Measurements from ENCODE around the gene NOL9. TPM values are rescaled to one million over a fixed set of nuclear protein-coding genes. Genes with fewer than 3 reads are reported as not detected.

NOL9 gene
- total RNA-seq, 6 experiments from 2014 or later: 8.9 to 13.1 (median 10.7) TPM

DNA sequence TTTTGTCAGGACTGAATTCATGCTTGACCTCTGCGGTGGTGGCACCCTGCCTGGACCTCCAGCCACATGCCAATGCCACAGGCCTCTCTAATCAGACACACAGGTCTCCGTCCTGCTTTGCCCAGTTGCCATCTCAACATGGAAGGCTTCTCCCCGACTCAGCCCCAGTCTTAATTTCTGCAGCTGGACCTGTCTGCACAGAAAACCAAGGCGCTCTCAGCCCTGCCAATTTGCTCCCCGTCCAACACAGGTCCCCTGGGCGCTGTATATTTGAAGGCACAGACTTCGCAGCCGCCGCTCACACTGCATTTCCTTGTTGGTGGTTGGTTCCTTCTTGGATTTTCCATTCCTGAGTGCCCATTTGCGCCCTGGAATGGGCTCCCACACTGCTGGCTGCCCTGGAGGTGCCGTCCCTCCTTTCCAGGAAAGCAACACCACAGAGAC is 34.8 kb downstream of the NOL9 start:
- H3K4me1 ChIP-seq: peaks cover 0 to 3% (median 0%) of the 10 kb centered on the region in 4 donors
- no peak for TF ChIP-seq POLR2A (IDR thresholded peaks at IDR 0.05)
- TF ChIP-seq CTCF (IDR thresholded peaks at IDR 0.05): no peak
- ATAC-seq (no peak), DNase-seq (no peak)
- no peaks in the 10 kb centered on the region for H3K27me3 ChIP-seq
- H3K9me3 ChIP-seq: no peaks in the 10 kb centered on the region
- intact Hi-C loops (cut with DNase I): no loop called here
- WGBS (ENCODE audit: insufficient coverage, low coverage, low lambda C conversion rate, missing lambda C conversion rate): 60% methylated on average over 5 of the region's 11 CpGs
- no peaks in the 10 kb centered on the region for H3K36me3 ChIP-seq
- no peak overlapping the region for H3K4me3 ChIP-seq
- H3K27ac ChIP-seq: no peak overlapping the region

DNA sequence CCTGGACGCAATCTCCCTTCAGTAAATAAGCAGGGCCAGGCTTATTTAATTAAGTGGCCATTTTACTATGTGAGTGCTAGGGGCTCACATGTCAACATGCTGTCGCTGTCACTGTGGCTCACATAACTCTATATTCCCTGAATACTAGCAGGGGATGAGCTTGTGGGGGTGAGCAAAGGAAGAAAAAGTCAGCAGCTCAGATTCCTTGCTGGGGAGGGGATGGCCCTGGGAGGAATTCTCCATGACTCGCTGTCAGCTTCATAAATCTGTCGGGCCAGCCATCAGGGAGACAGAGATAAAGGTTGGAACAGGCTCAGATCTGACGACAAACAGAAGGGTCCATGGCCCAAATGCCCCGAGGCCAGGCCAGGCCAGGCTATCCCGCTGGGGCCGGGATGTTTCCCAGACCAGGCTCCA is 36.9 kb downstream of the NOL9 start:
- Histone ChIP-seq H3K27ac (no peak overlapping the region), H3K36me3 (no peaks in the 10 kb centered on the region), H3K4me3 (no peak overlapping the region), H3K4me1 (peaks cover 0 to 3% (median 0%) of the 10 kb centered on the region in 4 donors), H3K27me3 (no peaks in the 10 kb centered on the region), H3K9me3 (no peaks in the 10 kb centered on the region)
- TF ChIP-seq CTCF (IDR thresholded peaks at IDR 0.05) (no peak), POLR2A (IDR thresholded peaks at IDR 0.05) (no peak)
- DNase-seq: peak in 1 of 3 donors; percentile 18
- intact Hi-C loops (cut with DNase I): no loop called here
- no peak for ATAC-seq
- 69% methylated on average over 2 of the region's 8 CpGs for WGBS (ENCODE audit: insufficient coverage, low coverage, low lambda C conversion rate, missing lambda C conversion rate)

DNA sequence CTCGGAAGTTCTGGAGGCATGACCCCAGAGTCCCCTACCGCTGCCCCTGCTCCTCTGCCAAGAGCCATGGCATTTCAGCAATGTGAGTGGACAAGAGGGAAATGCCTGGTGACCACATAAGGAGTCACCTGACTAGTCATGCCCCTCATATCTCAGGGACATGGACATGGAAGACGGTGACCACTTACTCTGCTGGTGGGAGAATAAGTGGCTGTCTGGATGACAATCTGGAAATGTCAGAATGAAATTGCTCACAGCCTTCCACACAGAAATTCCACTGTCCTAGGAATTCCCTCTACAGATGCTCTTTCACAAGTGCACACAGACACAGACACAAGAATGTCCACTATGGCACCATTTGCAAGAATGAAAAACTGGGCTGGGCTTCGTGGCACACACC is 38.5 kb downstream of the NOL9 start:
- intact Hi-C loops (cut with DNase I): no loop called here
- Histone ChIP-seq H3K27me3 (no peaks in the 10 kb centered on the region), H3K4me3 (no peak overlapping the region), H3K4me1 (peaks cover 0 to 3% (median 0%) of the 10 kb centered on the region in 4 donors), H3K36me3 (no peaks in the 10 kb centered on the region), H3K27ac (no peak overlapping the region), H3K9me3 (no peaks in the 10 kb centered on the region)
- WGBS (ENCODE audit: insufficient coverage, low coverage, low lambda C conversion rate, missing lambda C conversion rate): 83% methylated on average over 4 of the region's 4 CpGs
- TF ChIP-seq POLR2A (IDR thresholded peaks at IDR 0.05): no peak
- DNase-seq: no peak
- no peak for ATAC-seq

- Histone ChIP-seq H3K27ac (no peak overlapping the region), H3K27me3 (no peaks in the 10 kb centered on the region), H3K9me3 (no peaks in the 10 kb centered on the region), H3K36me3 (no peaks in the 10 kb centered on the region), H3K4me1 (no peaks in the 10 kb centered on the region), H3K4me3 (no peak overlapping the region)
- no peak for DNase-seq
- 80% methylated on average over 1 of the region's 9 CpGs for WGBS (ENCODE audit: insufficient coverage, low coverage, low lambda C conversion rate, missing lambda C conversion rate)
- intact Hi-C loops (cut with DNase I): no loop called here
- TF ChIP-seq POLR2A (IDR thresholded peaks at IDR 0.05) (no peak), CTCF (IDR thresholded peaks at IDR 0.05) (no peak)
- ATAC-seq: no peak
Measured at GRCh38 chr1:6513320-6513801, 41.0 kb downstream of the NOL9 start.

- no peaks in the 10 kb centered on the region for H3K36me3 ChIP-seq
- no peaks in the 10 kb centered on the region for H3K27me3 ChIP-seq
- no peaks in the 10 kb centered on the region for H3K9me3 ChIP-seq
- intact Hi-C loops (cut with DNase I): no loop called here
- no peak for TF ChIP-seq CTCF (IDR thresholded peaks at IDR 0.05)
- no peak for TF ChIP-seq POLR2A (IDR thresholded peaks at IDR 0.05)
- ATAC-seq: no peak
- no peak overlapping the region for H3K4me3 ChIP-seq
- no peak overlapping the region for H3K27ac ChIP-seq
- H3K4me1 ChIP-seq: no peaks in the 10 kb centered on the region
- no peak for DNase-seq
- WGBS (ENCODE audit: insufficient coverage, low coverage, low lambda C conversion rate, missing lambda C conversion rate): no CpG with 5 or more reads among the region's 8 CpGs
Measured at GRCh38 chr1:6512908-6513280, 41.4 kb downstream of the NOL9 start.

All from right lobe of liver (tissue), 6 donors.